ENCODE measurements around the gene ACTN1.
"Not testable (repeated sequence)": the region's sequence is repeated elsewhere in the genome, so short reads cannot be mapped to it uniquely, and the experiment has no call there.

ACTN1 gene

DNA sequence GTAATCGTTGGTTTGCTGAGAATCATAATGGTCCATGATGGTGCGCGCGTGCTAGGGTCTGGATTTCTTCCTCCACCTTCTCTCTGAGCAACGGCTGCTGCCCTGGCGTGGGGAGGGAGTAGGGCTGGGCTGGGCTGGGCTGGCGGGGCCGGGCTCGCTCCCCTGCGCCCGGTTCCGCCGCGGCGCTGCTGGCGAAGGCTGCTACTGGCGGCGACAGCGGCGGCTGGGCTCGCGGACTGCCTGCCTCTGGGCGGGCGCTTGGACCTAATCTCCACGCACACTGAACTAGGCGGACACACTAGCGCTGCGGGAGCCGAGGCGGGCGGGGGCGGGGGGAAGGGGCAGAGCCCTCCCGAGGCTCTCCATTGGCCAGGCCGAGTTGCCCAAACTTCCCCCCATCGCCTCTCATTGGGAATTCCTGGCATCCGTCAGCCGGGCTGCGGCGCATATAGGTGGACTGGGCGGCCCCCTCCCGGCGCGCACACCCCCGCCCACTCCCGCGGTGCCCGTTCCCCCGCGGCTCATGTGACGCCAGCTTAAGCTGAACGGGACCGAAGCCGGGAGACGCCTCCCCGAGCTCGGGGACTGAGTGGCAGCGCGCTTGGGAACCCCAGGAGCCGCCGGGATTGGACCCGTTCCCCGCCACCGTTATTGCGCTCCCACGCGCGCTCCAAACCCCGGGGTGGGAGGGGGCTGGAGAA is at the start of gene ACTN1:
TSS of gene ACTN1 (minus strand) at position 282 of the 701 bp plus-strand sequence. CDS start at position 36, 246 bp downstream.
- peaks cover 11% of the 10 kb centered on the region for H3K36me3 Mint-ChIP-seq (ENCODE audit: low read depth)

DNA sequence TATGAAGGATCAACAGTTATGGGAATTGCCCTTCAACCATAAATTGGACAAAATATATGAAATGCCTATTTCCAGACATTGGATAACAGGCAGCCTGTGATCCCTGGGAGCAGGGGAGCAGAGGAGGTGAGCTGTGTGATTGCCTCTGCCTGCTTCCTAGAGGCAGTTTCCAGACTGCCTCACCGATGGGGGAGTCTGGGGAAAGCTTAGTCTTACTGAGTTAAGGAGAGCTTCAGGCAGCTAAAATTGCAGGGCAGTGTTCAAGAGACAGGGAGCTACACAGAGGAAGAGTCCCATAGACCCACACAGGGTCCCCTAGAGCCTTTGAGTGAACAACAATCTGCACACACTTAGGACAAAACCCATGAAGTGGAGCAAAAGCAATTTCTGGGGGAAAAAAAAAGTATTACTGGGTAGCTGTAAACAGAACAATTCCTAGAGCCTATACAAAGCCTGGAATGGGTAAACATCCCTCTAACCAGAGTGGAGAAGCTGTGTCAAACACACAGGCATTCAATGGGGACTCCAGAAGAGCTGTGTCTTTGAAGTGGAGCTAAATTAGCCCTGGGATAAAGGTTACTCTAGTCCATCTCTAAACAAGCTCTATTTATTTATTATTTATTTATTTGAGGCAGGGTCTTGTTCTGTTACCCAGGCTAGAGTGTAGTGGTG is 48.3 kb upstream of the ACTN1 start:
- Mint-ChIP-seq H3K4me3 (no peak overlapping the region), H3K4me1 (no peaks in the 10 kb centered on the region), H3K9me3 (no peaks in the 10 kb centered on the region), H3K27me3 (ENCODE audit: low read depth) (peaks cover 15% of the 10 kb centered on the region), H3K27ac (no peak overlapping the region), H3K36me3 (ENCODE audit: low read depth) (no peaks in the 10 kb centered on the region)
- TF ChIP-seq, protein P1, sequence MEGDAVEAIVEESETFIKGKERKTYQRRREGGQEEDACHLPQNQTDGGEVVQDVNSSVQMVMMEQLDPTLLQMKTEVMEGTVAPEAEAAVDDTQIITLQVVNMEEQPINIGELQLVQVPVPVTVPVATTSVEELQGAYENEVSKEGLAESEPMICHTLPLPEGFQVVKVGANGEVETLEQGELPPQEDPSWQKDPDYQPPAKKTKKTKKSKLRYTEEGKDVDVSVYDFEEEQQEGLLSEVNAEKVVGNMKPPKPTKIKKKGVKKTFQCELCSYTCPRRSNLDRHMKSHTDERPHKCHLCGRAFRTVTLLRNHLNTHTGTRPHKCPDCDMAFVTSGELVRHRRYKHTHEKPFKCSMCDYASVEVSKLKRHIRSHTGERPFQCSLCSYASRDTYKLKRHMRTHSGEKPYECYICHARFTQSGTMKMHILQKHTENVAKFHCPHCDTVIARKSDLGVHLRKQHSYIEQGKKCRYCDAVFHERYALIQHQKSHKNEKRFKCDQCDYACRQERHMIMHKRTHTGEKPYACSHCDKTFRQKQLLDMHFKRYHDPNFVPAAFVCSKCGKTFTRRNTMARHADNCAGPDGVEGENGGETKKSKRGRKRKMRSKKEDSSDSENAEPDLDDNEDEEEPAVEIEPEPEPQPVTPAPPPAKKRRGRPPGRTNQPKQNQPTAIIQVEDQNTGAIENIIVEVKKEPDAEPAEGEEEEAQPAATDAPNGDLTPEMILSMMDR (IDR thresholded peaks at IDR 0.05; ENCODE audit: unreplicated experiment in 3 of 3): no peak

More for the DNA sequence above, at the start of gene ACTN1:
- TF ChIP-seq, protein P1 (IDR thresholded peaks at IDR 0.05; ENCODE audit: unreplicated experiment in 3 of 3): no peak
- Mint-ChIP-seq H3K27ac (peak within 1 kb of the TSS; percentile 87 to 99 (median 87)), H3K4me1 (peaks cover 57% of the 10 kb centered on the region), H3K4me3 (peak within 1 kb of the TSS; percentile 95 to 96 (median 95)), H3K27me3 (ENCODE audit: low read depth) (peaks cover 4% of the 10 kb centered on the region), H3K9me3 (no peaks in the 10 kb centered on the region)

DNA sequence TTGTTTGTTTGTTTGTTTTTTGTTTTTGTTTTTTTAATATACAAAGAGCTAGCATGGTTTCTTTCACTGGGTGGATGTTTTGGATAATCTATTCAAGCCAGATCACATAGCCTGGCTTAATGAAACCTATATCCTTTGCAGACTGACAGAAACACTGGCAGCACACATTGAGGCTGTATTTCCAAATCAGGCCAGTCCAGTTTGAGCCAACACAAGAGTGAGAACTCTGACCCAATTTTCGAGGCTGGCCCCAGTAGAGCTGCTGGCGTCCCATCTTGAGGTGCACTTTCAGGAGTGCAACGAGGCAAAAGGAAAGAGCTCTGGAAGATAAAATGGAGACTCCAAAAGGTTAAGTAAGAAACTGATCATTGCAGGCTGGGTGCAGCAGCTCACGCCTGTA is 43.9 kb upstream of the ACTN1 start:
- H3K36me3 Mint-ChIP-seq (ENCODE audit: low read depth): no peaks in the 10 kb centered on the region
- TF ChIP-seq, protein P1 (IDR thresholded peaks at IDR 0.05; ENCODE audit: unreplicated experiment in 3 of 3): no peak
- no peak overlapping the region for H3K27ac Mint-ChIP-seq
- H3K4me3 Mint-ChIP-seq: no peak overlapping the region
- H3K27me3 Mint-ChIP-seq (ENCODE audit: low read depth): peaks cover 15% of the 10 kb centered on the region
- no peaks in the 10 kb centered on the region for H3K9me3 Mint-ChIP-seq
- H3K4me1 Mint-ChIP-seq: no peaks in the 10 kb centered on the region

DNA sequence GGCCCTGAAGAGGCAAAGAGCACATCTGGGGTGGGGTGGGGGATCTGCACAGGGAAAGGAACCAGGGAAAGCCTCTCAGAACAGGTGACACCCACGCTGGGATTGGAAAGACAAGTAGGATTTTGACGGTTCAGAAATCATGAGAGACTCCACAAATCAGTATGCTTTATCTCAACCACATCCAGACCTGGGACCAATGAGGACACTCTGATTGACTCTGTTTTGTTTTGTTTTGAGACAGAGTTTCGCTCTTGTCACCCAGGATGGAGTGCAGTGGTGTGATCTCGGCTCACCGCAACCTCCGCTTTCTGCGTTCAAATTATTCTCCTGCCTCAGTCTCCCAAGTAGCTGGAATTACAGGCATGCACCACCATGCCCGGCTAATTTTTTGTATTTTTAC is 43.0 kb upstream of the ACTN1 start:
- H3K9me3 Mint-ChIP-seq; H3K27ac Mint-ChIP-seq; H3K4me1 Mint-ChIP-seq; H3K36me3 Mint-ChIP-seq (ENCODE audit: low read depth); H3K4me3 Mint-ChIP-seq: not testable (repeated sequence)
- peaks cover 12% of the 10 kb centered on the region for H3K27me3 Mint-ChIP-seq (ENCODE audit: low read depth)

DNA sequence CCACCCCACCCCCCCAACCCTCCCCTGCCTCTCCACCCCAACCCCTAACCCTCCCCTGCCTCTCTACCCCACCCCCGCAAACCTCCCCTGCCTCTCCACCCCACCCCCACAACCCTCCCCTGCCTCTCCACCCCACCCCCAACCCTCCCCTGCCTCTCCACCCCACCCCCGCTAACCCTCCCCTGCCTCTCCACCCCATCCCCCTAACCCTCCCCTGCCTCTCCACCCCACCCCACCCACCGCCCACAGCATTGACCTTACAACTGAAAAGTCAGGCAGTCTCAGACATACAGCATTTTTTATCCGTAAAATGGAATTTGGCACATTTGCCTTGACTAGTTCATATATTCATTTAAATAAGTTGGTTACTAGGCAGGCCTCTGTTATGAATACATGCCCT is 38.6 kb upstream of the ACTN1 start:
- peaks cover 8% of the 10 kb centered on the region for H3K4me1 Mint-ChIP-seq
- H3K27ac Mint-ChIP-seq: no peak overlapping the region
- no peaks in the 10 kb centered on the region for H3K9me3 Mint-ChIP-seq
- H3K4me3 Mint-ChIP-seq: no peak overlapping the region
- TF ChIP-seq, protein P1 (IDR thresholded peaks at IDR 0.05; ENCODE audit: unreplicated experiment in 3 of 3): no peak
- peaks cover 3% of the 10 kb centered on the region for H3K27me3 Mint-ChIP-seq (ENCODE audit: low read depth)
- H3K36me3 Mint-ChIP-seq (ENCODE audit: low read depth): no peaks in the 10 kb centered on the region

DNA sequence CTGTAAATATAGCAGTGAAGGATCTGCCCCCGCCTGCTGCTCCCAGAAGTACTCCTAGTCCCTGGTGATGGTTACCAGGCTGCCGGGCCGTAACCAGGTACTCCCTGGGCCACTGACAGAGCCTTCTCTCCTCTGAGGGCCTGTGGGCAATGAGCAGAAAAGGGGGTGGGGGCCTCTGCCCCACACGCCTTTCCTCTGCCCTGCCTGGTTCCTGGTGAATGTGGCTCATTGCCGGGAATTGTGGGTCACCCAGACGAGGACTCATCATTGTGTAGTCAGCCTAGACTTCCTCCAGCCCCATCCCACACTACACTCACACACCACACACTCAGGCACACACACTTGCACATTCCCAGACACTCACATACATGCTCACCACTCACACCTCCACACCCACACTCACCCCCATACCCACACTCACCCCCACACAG is 35.7 kb upstream of the ACTN1 start:
- TF ChIP-seq, protein P1 (IDR thresholded peaks at IDR 0.05; ENCODE audit: unreplicated experiment in 3 of 3): no peak
- Mint-ChIP-seq H3K4me3 (no peak overlapping the region), H3K27ac (no peak overlapping the region), H3K27me3 (ENCODE audit: low read depth) (peaks cover 3% of the 10 kb centered on the region), H3K9me3 (no peaks in the 10 kb centered on the region), H3K36me3 (ENCODE audit: low read depth) (no peaks in the 10 kb centered on the region), H3K4me1 (peaks cover 11% of the 10 kb centered on the region)

Measured in nephron (organoid).